KG1 (cell line): ENCODE measurements around the gene SRRT.

ENCODE experiments used
- DNase-seq: peaks from one replicate; lab custom pipeline; 2025; lab: John Stamatoyannopoulos, UW

Gene SRRT

DNA sequence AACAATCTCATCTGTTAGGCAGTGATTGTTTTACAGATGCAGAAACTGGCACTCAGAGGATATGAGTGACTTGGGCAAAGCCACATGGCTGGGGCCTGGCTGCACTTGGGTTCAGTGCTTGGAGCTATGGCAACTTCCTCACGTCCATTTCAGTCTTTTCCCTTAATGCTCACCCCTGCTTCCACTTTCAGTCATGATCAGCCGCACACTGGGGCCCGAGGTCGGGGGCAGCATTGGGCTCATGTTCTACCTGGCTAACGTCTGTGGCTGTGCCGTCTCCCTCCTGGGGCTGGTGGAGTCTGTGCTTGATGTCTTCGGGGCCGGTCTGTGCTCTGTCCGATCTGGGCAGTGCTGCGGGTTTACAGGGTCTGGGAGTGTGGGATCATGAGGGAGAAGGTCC, 19.4 kb upstream of the SRRT start:
- DNase-seq: no peak

DNA sequence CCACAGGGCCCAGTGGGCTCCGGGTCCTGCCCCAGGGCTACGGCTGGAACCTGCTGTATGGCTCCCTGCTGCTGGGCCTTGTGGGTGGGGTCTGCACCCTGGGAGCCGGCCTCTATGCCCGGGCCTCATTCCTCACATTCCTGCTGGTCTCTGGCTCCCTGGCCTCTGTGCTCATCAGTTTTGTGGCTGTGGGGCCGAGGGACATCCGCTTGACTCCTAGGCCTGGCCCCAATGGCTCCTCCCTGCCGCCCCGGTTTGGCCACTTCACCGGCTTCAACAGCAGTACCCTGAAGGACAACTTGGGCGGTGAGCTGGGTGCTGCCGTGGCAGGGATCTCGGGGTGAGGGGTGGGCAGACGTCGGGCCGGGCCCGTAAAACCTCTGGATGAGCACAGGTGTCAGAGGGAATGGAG, 18.0 kb upstream of the SRRT start:
- DNase-seq: no peak

DNA sequence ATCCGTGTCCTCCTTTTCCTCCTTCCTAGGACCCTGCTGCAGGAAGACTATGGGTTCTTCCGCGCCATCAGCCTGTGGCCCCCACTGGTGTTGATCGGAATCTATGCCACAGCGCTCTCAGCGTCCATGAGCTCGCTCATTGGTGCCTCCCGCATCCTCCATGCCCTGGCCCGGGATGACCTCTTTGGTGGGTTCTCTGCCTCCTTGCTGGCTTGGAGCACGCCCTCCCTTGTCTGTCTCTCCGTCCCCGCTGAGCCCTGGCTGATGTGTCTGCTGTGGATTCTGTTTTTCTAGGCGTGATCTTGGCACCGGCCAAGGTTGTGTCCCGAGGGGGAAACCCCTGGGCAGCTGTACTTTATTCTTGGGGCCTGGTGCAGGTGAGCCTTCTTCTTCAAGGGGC, 15.0 kb upstream of the SRRT start:
- DNase-seq: no peak

DNA sequence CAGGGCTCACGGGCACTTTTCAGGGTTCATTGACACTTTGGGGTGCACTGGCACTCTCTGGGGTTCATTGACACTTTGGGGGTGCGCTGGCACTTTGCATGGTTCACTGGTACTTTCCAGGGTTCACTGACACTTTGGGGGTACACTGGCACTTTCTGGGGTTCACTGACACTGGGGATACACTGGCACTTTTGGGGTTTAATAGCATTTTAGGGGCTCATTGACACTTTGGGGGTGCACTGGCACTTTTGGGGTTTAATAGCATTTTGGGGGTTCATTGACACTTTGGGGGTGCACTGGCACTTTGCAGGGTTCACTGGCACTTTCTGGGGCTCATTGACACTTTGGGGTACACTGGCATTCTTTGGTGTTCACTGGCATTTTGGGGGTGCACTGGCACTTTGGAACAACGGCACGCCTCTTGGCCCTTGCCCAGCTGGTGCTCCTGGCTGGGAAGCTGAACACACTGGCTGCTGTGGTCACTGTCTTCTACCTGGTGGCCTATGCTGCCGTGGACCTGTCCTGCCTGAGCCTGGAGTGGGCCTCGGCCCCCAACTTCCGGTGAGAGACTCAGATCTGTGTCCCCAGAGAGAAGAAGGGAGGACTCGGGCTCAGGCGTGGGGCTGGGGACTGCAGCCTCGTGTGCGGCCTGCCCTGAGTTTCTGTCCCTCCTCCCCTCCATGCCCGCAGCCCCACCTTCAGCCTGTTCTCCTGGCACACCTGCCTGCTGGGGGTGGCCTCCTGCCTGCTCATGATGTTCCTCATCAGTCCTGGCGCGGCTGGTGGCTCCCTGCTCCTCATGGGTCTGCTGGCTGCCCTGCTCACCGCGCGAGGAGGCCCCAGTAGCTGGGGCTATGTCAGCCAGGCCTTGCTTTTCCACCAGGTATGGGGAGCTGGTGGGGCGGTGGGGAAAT, 13.9 kb upstream of the SRRT start:
- DNase-seq: no peak

DNA sequence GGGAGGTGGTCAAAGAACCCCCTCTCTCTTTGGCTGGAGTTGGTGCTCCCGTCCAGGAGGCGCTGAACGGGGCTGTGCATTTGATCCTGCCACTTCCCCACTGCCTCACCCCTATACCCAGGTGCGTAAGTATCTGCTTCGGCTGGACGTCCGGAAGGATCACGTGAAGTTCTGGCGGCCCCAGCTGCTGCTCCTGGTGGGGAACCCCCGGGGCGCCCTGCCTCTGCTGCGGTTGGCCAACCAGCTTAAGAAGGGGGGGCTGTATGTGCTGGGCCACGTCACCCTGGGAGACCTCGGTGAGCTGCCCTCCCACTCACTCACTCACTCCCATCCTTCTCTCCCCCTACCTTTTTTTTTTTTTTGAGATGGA, 13.3 kb upstream of the SRRT start:
- no peak for DNase-seq

DNA sequence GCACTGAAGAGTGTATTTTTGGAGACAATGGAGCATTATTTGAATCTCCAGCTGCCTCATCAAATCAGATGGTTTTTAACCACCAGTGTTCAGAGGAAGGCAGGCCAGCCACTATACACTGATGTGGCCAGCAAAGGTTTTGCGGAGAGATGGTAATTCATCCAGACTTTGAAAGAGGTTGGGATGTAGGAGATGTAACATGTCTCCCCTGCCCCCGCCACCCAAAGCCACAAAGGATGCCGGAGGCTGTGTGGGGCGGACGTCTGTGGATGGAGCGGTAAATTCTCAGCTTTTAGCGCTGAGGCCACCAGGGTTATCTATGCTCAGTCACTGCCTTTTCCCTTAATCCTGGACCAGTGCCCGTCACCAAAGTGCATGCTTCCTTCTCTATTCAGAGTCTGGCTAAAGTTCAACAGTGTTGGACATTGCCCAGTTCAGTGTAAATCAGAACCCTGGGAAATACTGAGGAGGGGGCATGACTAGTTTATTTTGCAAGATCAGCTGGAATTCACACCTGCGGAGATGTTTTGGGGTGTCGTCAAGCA, 11.4 kb upstream of the SRRT start:
- no peak for DNase-seq

DNA sequence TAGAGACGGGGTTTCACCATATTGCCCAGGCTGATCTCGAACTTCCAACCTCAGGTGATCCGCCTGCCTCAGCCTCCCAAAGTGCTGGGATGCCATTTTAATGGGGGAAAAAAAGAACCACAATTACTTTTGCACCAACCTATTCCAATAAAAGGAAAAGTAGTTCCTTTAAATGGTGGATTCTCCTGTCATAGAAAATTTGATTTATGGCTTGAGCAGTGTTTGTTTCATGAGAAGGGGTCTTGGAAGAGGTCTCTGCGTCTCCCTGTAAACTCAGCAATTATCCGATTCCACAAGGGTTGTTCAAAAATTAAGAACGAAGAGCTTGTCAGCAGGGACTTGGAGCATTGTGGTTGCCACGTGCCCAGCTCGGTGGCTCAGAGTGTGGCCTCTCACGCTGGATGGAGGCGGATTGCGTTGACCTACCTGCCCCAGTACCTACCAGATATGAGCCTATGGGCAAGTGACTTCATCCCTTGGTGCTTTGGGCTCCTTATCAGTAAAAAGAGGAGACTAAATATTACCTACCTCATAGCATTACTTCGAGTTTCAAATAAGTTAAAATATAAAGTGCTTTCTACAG, 10.5 kb upstream of the SRRT start:
- DNase-seq: no peak

DNA sequence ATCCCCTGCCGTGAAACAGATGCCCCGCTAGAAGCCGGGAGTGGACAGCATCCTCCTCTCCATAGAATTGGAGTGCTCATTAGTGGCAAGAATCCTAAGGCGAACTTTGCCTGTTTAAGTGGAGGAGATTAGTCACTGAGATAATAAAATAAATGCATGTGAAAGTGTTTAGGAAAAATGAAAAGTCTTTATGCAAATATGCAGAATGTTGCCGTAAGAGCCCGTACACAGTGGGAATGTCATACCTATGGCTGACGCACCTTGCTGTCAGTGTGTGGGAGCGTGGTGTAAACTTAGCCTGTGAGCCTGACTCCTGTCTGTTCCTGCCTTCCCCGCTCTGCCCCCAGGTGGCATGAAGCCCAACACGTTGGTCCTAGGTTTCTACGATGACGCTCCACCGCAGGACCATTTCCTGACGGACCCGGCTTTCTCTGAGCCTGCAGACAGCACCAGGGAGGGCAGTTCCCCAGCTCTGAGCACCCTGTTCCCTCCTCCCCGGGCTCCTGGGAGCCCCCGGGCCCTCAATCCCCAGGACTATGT, 9.5 kb upstream of the SRRT start:
- DNase-seq: no peak

DNA sequence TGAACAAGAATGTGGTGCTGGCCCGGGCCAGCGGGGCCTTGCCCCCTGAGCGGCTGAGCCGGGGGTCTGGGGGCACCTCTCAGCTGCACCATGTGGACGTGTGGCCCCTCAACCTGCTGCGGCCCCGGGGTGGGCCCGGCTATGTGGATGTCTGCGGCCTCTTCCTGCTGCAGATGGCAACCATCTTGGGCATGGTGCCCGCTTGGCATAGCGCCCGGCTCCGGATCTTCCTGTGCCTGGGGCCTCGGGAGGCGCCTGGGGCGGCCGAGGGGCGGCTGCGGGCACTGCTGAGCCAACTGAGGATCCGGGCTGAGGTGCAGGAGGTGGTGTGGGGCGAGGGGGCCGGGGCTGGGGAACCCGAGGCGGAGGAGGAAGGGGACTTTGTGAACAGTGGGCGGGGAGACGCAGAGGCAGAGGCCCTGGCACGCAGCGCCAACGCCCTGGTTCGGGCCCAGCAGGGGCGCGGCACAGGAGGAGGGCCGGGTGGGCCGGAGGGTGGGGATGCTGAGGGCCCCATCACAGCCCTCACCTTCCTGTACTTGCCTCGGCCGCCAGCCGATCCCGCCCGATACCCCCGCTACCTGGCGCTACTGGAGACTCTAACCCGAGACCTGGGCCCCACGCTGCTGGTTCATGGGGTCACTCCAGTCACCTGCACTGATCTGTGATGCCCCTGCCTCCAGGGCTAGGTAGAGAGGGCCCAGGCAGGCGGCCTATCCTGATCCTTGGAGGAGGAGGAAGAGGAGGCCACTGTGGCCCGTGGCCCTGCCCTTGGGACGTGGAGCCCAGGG, 8.8 kb upstream of the SRRT start:
- DNase-seq: no peak

DNA sequence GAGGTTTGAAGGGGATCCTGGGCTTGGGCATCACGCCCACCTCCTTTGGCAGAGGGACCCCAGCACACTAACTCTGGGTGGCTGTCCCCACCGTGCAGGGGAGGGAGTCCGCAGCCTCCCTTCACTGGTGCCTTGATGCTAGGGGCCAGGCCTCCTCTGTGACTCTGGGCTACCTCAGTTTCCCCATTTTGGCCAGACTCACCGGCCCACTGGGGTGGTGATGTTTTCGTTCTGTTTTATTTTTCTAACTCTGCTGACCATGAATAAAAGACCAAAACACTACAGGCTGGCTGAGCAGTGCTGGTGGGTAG, 8.2 kb upstream of the SRRT start:
- no peak for DNase-seq

DNA sequence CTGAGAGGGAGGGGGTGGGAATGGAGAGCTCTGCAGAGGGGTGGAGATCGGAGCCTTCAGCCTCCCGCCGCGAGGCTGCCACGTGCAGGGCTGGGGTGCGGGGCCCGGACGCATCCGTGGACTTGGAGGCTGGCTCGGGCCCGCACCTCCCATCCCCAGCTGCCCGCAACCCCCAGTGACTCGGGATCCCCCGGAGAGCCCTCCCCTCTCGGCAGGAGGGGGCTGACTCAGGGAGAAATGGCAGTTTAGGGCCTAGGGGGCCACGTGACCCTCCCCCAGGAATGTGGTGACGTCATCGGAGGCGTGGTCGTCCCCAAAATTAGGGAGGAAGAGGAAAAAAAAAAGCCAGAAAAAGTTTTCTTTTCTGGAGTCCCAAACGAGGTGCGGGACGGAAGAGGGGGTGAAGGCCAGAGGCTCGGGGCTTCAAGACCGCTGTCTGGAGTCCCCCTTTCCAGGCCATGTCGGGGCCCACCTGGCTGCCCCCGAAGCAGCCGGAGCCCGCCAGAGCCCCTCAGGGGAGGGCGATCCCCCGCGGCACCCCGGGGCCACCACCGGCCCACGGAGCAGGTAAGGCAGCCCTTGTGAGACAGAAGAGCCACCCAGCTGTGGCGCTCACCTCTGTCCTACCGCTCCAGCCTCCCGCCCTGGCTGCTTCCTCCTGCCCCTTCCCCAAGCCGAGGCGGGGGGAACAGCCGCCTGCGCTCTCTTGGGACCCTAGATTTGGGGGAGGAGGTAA, 7.7 kb upstream of the SRRT start, which contains the start of gene TRIP6:
TSS of gene TRIP6 (plus strand) at position 348 of the 736 bp plus-strand sequence. CDS start at position 459, 111 bp downstream.
- no peak for DNase-seq

DNA sequence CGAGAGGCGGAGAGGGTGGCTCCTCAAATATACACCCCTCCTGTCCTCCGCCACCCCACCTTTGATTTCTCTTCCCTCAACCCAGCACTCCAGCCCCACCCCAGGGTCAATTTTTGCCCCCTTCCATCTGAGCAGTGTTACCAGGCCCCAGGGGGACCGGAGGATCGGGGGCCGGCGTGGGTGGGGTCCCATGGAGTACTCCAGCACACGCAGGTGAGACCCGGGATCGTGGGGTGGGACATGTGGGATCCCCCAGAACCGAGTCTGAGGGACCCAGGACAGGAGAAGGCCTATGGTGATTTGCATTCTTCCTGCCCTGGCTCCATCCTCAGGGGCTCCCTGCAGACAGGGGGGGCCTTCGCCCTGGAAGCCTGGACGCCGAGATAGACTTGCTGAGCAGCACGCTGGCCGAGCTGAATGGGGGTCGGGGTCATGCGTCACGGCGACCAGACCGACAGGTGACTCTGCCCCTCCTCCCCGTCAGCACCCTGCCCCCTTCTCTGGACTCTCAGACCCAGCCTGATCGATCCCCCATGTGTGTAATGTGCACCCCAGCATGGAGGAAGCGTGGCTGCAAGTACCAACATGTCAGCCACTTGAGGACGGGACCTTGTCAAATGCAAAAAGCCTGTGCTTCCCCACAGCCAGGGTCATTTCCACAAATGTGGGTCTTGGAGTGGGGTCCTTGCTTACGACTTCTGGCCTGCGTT, 7.0 kb upstream of the SRRT start:
- DNase-seq: no peak

DNA sequence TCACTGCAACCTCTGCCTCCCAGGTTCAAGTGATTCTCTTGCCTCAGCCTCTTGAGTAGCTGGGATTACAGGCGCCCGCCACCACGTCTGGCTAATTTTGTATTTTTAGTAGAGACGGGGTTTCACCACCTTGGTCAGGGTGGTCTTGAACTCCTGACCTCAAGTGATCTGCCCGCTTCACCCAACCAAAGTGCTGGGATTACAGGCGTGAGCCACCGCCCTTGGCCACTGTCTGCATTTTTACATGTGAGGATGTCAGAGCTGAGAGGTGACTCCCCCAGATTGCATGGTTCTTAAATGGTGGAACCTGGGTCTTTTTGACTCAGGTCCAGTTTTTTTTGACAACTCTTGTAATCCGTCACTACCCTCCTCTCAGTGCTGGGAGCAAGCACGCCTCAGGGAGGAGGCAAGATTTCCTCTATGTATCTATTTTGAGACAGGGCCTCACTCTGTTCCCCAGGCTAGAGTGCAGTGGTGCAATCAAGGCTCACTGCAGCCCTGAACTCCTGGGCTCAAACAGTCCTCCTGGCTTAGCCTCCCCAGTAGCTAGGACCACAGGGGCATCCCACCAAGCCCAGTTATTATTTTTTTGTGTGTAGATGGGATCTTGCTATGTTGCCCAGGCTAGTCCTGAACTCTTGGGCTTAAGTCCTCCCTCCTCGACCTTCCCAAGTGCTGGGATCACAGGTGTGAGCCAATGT, 1.2 kb upstream of the SRRT start:
- DNase-seq: no peak

DNA sequence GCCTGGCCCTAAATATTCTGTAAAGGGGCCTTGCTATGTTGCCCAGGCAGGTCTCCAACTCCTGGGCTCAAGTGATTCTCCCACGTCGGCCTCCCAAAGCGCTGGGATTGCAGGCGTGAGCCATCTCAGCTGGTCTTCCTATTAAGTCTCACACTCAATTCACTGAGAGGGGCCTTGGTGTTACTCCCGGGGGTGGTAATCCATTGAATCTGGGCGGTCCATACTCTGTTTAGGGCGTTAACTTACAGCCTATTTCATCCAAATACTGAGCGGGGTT, 665 bp upstream of the SRRT start:
- no peak for DNase-seq

DNA sequence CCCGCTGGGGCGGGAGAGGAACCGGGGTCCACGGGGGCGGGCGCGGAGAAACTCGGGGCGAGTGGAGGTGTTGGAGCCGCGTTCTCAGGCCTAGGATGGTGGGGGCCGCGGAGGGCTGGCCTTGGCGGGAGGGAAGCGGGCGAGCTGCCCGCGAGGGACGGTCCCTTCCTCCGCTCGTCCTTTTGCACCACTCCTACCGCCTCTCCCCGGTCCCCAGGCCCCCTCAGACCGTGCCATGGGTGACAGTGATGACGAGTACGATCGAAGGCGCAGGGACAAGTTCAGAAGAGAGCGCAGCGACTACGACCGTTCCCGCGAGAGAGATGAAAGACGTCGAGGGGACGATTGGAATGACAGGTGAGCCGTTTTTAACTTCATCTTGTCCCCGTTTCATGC, 451 bp downstream of the SRRT start:
- no peak for DNase-seq

DNA sequence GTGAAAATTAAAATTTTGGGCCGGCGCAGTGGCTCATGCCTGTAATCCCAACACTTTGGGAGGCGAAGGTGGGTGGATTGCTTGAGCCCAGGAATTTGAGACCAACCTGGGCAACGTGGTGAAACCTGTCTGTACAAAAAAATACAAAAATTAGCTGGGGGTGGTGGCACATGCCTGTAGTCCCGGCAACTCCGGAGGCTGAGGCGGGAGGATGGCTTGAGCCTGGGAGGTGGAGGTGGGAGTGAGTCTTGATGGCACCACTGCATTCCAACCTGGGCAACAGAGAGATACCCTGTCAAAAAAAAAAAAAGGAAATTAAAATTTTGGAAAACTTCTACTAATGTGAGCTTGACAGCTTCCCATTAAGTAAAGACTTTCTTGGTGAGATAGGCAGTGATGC, 3.1 kb downstream of the SRRT start:
- no peak for DNase-seq

DNA sequence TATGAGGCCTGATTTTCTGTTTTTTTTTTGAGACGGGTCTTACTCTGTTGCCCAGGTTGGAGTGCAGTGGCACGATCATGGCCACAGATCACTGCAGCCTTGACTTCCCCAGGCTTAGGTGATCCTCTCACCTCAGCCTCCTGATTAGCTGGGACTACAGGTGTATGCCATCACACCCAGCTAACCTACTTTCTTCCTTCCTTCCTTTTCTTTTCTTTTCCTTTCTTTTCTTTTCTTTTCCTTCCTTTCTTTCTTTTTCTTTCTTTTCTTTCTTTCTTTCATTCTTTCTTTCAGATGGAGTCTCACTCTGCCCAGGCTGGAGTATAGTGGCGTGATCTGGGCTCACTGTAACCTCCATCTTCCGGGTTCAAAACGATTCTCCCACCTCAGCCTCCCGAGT, 3.8 kb downstream of the SRRT start:
- DNase-seq: no peak

DNA sequence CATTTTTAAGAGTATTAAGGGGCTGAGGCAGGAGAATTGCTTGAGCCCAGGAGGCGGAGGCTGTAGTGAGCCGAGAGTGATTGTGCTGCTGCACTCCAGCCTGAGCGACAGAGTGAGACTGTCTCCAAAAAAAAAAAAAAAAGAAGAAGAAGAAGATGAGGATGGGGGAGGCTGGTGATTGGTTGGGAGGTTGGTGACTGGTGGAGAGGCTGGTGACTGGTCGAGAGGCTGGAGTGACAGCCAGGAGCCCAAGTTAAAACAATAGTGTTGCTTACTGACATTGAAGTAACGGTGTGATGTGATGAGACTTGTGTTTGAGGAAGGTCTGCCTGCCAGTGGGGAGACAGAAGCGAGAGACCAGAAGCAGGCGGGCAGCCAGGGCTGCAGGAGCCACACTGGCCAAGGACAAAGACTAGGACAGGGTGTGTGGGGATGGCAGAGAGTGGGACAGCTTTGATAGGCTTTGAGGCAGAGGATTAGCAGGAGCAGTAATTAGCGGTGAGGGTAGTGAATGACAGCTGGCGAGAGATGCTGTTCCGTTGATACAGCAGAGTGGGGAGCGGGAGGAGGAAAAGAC, 4.9 kb downstream of the SRRT start:
- no peak for DNase-seq

DNA sequence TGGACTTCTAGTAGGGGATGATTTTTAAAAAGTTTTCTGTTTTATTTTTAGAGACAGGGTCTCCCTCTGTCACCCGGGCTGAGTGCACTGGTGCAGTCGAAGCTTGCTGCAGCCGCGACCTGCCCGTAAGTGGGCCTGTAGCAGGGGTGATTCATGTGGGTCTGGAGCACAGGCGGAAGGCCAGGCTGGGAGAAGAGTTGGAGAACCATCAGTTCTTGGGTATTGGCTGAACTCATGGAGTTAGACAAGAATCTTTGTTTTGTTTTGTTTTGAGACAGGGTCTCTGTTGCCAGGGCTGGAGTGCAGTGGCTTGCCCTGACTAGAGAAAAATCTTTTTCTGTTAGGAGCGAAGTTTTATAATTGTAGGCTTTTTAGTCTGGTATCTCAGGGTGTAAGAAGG, 5.7 kb downstream of the SRRT start:
- no peak for DNase-seq

DNA sequence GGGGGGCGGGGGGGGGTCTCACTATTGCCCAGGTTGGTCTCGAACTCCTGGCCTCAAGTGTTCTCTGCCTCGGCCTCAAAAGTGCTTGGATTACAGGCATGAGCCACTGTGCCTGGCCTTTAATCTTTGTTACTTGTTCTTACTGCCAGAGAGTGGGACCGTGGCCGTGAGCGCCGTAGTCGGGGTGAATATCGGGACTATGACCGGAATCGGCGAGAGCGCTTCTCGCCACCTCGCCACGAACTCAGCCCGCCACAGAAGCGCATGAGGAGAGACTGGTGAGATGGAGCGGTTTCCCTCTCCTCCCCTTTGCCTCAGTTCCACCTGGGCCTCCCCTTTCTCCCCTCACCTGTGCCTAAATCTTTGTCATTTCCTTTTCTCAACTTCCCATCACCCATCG, 6.2 kb downstream of the SRRT start:
- DNase-seq: no peak
